GM21367 (cell line): ENCODE results near the gene CMIP.

Source experiments
- ATAC-seq: cut with Tn5 transposase; IDR thresholded peaks from one replicate; pipeline ENCODE4 v1.9.1; 2021; ENCODE audit not compliant: unreplicated experiment

Gene CMIP

DNA sequence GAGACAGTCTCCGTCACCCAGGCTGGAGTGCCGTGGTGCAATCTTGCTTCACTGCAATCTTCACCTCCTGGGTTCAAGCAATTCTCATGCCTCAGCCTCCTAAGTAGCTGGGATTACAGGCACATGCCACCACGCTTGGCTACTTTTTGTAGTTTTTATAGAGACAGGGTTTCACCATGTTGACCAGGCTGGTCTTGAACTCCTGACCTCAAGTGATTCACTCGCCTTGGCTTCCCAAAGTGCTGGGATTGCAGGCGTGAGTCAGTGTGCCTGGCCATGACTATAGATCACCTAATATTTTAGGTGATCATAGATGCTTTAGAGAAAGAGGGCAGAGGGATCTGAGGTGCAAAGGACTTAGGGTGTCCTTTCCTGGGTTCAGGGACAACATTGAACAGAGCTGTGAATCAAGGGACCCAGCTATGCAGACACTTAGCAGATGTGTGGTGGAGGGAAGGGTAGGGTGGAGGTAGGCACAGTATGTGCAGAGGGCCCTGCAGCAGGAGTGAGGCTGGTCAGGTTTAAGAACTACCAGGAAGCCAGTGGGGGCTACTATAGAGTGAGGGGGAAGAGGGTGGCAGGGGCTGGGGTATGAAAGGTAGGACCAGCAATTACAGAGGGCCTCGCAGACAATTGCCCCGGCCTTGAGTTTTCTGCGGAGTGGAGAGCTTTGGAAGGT lies 116.5 kb downstream of the CMIP start:
- ATAC-seq, result no peak

DNA sequence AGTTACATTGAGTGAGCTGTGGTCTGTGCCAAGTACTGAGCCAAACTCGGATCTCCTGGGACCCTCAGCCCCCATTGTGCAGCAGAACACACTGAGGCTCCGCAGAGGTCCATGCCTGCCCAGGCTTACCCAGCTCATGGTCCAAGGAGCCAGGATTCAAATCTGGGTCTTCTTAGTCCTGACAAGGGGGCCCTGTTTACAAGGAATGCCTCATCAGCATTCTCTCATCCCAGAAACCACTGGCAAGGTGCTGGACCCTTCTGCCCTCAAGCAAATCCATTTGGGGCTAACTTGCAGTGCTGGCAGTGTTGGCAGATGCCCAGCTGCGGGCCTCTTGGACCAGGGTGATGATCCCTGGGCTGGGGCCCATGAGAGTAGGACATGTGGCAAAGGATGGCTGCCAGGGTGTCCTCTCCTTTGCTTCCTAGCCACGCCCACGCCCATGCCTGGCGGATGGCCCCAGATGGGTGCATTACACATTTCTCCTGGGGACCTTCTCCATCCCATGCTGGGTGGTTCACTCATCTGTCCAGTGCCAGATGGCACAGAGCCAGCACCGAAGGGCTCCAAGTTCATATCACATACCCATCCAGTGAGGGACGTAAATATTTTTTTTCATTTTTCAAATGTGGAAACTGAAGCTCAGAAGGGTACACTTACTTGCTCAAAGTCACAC lies 117.7 kb downstream of the CMIP start:
- no peak for ATAC-seq

DNA sequence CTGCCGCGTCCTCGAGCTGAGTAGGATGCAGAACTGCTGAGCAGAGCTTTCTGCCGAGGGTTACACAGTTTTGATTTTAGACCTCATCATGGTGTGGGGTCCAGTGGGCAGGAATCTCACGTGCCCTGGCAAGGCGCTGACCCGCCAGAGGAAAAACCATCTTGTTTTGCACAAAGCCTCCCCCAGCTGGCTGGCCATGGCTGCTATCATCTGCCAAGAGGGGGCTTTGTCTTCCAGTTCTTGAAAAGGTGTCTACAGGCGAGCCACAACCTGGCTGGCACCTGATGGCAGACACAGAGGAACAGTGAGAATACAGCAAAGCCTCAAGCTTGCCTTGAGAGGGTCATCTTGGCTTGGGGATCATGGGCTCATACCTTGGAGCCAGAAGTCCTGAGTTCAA lies 118.3 kb downstream of the CMIP start:
- no peak for ATAC-seq

DNA sequence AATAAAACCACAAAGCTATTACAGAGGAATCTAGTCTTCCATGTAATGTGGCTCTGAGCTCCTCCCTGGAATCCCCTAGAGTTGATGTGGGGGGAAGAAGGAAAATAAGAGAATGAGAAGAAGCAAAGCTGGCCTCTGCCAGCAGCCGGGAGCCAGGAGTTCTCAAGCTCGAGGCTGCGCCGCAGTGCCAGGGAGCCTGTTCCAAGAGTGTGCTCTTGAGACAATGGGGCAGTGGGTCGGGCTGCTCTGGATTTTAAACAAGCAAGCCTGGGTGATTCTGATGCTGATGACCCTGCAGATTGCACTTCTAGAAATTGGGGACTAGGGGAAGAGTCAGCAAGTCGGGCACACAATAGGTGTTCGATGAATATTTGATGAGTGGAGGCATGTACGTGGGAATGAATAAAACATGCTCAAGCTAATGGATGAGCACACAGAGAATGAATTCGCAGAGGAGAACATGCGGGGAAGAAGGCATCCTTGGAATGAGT lies 119.9 kb downstream of the CMIP start:
- no peak for ATAC-seq

DNA sequence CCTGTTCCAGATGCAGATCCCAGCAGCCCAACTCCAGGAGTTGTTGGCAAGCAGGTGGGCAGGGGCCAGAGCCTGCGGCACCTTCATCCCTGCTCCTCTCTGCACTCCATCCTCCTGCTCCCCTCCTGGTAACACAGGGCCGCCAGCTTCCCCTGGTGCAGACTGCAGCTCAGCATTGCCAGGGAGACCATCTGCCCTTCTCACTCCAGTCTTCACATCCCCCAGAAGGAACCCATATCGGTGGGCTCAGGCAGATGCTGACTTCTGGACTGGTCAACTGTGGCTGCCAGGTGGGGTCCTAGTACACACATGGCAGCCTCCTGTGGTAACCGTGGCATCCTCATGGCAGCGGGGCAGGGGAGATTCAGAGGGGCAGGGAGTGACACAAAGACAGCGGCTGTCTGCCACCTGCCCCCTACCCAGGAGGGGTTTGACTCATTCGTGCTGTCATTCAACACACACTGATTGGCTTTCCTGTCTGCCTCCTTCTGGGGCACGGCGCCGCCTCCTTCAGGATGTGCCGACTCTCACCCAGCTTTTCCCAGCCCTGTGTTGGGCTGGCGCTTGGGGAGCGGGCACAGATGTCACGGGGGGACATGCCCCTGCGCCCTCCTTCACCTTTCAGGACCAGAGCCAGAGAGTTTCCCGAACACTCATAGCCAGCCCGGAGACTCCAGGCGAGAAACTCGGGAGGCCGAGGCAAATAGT lies 120.9 kb downstream of the CMIP start:
- ATAC-seq, result no peak

DNA sequence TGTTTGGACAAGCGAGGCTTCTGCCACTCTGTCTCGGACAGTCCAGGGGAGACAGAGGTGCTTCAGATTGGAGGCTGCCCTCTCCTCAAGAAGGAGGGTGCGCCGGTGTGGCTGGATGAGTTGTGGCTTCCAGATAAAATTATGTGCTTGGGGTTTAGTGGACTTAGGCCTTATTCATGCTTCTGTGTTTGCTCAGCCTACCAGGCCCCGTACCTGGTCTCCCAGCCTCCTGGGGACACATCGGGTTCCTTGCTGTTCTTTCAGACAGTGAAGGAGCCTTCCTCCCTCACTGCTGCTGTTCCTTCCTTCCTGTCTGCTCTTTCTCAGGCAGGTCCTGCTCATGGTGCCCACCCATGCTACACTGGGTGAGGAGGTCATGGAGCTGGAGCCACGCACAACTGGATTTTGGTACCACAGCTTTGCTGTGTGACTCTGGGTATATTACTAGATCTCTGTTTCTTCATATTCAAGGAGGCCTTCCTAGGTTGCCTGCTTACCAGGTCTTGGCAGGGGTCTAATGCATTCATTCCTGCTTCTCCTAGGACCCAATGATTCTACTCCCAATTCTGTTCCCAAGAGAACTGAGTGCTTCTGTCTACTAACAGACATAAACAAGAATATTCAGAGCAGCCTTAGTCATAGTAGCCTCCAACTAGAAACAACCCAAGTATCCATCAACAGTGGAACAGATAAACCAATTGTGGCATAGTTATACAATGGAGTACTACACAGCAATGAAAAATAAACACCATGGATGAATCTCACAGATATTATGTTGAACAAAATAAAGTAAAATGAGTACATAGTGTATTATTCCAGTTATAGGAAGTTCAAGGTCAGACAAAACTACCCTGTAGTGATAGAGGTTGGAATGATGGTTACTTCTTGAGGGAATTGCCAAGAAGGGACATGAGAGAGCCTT lies 121.7 kb downstream of the CMIP start:
- ATAC-seq, result no peak

DNA sequence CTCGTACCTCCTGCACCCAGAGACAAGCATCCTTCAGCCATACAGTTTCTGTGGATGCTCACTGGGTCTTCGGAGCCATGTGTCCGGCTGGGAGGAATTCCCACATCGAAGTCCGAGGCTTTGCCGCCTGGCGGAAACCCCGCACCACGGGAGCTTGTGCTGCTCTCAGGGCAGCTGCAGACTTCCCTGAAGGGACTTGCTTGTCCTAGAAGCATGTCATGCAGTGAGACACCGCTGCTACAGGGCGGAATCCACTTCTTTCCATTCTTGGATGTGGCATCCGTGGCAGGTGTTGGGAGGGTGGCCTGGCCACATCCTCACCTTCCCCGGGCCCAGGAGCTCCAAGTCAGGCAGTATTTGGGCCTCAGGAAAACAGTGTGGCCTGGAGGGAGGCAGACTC lies 122.5 kb downstream of the CMIP start:
- ATAC-seq, result no peak

DNA sequence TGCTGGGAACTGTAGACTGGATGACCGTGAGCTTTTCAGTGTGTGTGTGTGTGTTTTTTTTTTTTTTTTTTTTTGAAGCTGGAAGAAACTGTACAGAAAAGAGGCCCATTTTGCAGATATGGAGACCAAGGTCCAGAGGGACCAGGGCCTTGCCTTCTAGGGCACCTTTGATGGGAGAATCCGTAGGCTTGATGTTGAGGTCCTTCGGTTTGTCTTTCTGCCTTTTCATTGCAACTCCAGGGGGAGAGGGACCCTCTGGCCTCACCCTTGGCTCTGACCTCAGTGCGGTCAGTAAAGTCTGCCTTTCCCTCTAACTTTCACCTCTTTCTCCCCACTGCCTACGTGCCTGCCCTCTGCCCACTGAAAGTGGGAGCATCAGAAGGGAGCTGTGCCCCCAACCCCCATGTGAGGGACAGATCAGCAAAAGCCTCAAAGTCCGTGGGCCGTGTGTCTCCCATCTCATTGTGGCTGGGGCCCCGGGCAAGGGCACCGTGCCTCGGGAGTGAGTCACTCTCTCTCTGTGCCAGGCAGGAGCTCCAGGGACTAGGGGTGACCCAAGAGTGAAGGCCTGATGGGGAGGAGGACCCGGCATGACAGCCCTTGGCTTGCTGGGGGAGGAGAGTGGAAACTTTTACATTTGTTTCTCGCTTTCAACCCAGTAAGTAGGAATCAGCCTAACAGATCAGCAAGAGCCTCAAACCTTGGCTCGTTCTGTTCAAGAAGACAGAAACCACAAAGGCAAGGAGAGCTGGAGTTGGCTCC lies 123.6 kb downstream of the CMIP start:
- ATAC-seq, result no peak

DNA sequence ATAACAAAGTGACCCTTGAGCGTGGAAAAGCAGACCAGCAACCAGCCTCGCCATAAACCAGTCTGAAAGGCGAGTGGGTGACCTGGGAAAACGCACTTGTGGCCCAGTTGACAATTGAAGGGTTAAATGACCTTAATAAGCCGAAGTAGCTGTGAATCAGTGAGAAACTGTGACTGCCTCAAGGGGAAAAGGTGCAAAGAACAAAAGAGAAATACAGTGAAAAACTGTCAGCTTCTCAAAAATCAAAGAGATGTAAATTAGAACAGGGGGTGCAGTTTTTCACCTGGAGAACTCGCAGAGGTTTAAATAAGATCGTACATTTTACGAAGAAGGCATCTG lies 124.1 kb downstream of the CMIP start:
- no peak for ATAC-seq

DNA sequence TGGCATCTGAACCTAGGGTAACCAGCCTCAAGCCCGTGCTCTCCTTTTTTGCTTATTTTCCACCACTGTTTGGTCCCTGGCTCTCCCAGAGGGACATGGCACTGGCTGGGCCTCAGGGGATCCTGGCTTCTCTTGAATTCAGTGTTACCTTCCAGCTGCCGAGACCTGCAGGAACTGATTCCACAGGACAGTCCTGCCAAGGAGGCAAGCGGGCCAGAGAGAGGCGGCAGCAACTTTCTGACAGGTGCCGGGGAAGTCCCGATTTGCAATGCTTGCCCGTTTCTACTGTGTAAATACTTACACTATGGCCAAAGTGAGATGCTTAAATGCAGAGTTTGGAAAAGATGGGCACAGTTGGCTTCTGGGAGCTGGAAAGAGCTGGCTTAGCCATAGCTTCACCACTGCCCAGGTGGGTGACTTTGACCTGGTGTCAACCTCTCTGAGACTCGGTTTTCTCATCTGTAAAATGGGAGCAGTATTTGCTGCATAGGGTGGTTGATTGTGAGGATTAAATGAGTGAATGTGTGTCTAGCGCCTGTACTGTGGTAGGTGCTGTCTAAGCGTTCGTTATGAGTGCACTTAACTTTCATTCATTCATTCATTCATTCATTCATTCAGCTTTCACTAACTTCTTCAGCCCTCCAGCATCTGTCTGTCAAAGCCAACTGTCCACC lies 124.9 kb downstream of the CMIP start:
- no peak for ATAC-seq

DNA sequence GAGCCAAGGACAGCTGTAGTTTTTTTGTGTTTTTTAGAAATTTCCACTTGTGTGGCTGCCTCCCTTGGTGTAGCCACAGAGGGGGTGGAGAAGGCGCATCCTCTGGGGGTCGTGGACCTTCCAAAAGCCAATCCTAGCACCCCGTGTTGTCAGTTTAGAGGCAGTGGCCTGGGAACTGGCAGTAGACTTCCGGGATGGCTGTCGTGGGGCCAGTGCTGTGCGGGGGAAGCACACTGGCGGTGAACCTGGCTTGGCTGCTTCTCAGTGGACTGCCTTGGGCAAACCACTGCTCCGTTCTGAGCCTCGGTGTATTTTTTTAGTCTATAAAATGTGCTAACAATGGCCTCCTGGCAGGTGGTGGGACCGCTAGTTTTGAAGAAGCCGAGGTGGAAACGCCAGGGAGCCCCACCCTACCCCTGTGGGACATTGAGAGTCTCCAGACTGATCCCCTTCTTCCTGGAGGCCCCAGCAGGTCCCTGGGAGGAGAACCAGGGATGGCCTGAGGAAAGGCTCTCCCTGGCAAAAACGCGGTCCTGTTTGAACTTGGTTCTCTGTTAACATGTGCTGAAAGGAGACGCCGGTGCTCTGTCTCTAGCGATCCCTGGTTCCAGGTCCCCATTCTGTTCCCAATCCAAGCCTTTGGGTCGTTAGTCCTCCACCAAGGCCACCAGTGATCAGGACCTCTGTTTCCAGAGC lies 125.7 kb downstream of the CMIP start:
- no peak for ATAC-seq

DNA sequence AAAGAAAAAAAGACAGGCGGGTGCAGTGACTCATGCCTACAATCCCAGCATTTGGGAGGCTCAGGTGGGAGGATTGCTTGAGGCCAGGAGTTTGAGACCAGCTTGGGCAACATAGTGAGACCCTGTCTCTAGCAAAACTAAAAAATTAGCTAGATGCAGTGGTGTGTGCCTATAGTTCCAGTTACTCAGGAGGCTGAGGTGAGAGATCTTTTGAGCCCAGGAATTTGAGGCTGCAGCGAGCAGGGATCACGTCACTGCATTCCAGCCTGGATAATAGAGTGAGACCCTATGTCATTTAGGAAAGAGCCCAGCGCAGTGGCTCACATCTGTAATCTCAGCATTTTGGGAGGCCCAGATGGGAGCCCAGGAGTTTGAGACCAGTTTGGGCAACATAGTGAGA lies 126.6 kb downstream of the CMIP start:
- no peak for ATAC-seq

DNA sequence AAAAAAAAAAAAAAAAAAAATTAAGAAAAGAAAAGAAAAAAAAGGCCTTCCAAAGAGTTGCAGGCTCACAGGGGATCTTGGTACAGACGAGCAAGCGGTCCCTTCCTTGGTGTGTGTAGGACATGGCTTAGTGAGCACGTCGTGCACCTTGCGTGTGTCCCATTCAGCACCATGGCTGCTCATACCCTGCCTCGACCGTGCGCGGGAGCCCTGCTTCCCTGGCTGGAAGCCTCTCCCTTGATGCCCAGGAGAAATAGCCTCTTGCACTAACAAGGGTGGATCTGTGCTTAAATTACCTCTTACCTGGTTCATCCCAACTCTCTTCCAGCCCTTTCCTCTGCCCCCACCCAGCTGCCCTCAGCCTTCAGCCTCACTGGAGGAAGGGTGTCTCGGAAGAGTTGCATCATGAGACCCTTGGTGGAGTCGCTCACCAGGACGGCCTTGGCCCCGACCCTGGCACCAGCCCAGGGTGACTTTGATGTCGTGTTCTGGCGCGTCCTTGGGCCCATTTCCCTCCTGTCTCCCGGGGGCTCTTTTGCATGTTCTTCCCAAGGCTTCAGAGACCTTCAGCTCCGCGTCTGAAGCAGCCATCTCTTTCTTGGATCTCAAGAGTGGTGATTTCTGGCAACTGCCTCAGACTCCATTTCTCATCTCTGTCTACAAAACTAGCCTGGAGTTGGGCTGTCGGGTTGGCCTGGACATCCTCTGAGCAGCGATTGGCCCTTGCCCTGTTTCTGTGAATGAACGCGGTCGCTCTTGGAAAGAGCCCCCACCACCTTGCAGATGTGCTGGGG lies 127.2 kb downstream of the CMIP start:
- ATAC-seq, result no peak

DNA sequence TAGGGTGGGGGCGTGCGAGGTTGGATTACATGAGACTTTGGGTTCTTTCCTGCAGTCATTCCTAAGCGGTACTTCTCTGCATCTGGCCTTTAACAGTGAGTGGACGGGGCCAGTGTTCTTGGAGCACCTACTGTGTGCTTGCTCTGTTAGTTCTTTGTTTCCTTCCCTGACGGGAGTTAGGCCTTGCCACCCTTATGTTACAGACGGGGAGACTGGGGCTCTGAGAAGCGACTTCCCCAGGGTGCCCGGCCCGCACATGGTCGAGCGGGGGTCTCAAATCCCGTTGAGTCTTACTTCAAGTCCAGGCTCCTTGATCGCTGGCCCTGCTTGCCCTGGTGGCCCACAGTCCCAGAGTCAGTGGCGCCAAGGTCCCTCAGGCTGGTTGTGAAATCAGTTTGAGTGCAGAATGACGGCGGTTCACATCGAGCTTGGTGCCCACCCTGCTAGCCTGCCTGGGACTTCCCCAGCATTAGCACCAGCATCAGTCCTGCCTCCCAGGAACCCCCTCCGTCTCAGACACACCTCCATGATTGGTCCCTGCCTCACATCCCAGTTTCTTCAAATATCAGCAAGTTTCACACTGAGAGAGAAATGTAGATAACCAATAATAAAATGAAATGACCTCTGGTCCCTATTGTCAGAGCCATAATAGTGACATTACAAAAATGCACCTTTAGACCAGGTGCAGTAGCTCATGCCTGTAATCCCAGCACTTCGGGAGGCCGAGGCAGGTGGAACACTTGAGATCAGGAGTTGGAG lies 128.0 kb downstream of the CMIP start:
- no peak for ATAC-seq

DNA sequence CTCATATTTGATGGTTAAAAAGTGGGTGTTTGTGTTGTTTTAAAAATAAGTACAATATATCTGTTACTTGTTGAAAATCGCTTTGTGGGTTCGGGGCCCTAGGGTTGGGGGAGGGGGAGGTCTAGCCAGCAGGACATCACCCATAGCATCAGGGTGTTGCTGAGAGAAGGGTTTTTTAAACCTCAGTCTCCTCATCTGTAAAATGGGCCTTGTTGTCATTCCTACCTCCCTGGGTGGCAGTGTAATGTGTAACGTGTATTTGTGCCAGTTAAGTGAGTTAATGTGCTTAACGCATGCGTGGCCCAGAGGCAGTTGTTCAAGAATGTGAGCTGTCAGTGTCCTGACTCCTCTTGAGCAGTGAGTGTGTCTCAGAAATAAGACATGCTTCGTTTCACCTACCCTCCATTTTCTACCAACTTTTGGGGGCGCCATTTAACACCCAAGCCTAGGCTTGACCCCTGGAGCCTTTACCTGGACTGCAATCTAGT lies 129.0 kb downstream of the CMIP start:
- no peak for ATAC-seq

DNA sequence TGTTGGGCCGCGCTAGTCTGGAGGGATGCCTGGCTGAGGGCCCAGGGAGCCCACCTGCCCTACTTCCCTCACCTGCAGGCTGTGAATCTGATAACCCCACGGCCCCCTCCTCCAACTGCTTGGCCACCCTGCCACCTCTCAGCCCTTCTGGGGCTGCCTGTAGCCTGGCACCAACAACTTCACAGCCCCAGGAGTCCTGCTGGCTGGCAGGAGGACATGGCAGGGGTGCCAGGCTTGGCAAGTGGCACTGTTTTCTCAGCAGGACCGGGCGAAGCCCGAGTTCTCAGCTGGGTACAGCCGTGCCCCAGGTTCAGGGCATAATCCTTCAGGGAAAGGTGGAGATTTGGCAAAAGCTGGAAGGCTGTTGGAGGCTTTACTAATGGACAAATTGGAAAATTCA lies 129.6 kb downstream of the CMIP start:
- no peak for ATAC-seq

DNA sequence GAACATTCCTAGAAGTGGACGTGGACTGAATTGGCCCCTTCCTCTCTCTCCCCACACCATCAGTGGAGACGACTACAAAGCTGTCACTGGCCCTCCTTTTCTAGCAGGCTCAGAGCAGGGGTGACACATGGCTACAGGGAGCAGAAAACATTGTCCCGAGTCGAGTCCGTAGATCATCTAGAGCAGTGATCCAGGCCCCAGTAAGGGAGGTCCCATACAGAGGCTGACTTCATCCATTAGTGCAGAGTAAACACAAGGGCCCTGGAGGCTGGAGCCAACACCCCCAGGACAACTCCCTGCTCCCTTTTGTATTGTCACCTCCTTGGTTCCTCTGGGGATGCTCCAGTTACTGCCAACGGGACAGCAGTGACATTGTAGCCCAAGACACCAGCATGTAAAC lies 130.7 kb downstream of the CMIP start:
- ATAC-seq, result no peak

DNA sequence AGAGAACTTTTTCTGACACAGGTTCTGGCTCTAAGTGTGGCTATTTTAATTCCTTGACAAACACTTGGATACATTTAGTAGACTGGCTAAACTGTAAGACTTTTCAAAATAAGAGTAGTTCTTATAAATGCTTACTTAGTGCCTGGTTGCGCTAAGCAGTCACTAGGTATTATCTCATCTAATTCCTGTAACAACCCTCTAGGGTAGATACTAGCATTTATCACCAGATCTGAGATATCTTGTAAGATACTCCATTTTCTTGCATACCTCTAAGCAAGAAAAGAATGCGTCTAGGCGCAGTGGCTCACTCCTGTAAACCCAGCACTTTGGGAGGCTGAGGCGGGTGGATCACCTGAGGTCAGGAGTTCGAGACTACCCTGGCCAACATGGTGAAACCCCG lies 131.2 kb downstream of the CMIP start:
- no peak for ATAC-seq
